ENCODE results near the gene SIDT2.
"Not testable (repeated sequence)": the region's sequence is repeated elsewhere in the genome, so short reads cannot be mapped to it uniquely, and the experiment has no call there.

Gene SIDT2

GRCh38 chr11:117178210-117179034 is at the start of gene SIDT2:
Gene SIDT2 (plus strand): TSS chr11:117178743. CDS start chr11:117179264, 521 bp downstream.
- in situ Hi-C loops (cut with MboI; ENCODE audit: low sequenced_read_pairs) = no loop called here

GRCh38 chr11:117130396-117130795 is 48.1 kb upstream of the SIDT2 start:
- in situ Hi-C loops (cut with MboI; ENCODE audit: low sequenced_read_pairs) = not testable (repeated sequence)

- in situ Hi-C loops (cut with MboI; ENCODE audit: low sequenced_read_pairs) = no loop called here
These were observed 47.7 kb upstream of the SIDT2 start for GRCh38 chr11:117130879-117131278.

- in situ Hi-C loops (cut with MboI; ENCODE audit: low sequenced_read_pairs) = no loop called here
These were observed 44.1 kb upstream of the SIDT2 start for GRCh38 chr11:117134431-117134830.

GRCh38 chr11:117134979-117135378 is 43.6 kb upstream of the SIDT2 start:
- in situ Hi-C loops (cut with MboI; ENCODE audit: low sequenced_read_pairs) = not testable (repeated sequence)

GRCh38 chr11:117137223-117138086 is 41.1 kb upstream of the SIDT2 start:
- in situ Hi-C loops (cut with MboI; ENCODE audit: low sequenced_read_pairs) = not testable (repeated sequence)

- in situ Hi-C loops (cut with MboI; ENCODE audit: low sequenced_read_pairs) = no loop called here
These were observed 35.2 kb upstream of the SIDT2 start for GRCh38 chr11:117143390-117143789.

GRCh38 chr11:117143871-117144476 is 34.6 kb upstream of the SIDT2 start, which contains the start of gene PAFAH1B2:
Gene PAFAH1B2 (plus strand): TSS chr11:117144287. CDS start chr11:117152448, 8,161 bp downstream.
- in situ Hi-C loops (cut with MboI; ENCODE audit: low sequenced_read_pairs) = no loop called here

- in situ Hi-C loops (cut with MboI; ENCODE audit: low sequenced_read_pairs) = no loop called here
These were observed 33.8 kb upstream of the SIDT2 start for GRCh38 chr11:117144477-117145392.

- in situ Hi-C loops (cut with MboI; ENCODE audit: low sequenced_read_pairs) = no loop called here
These were observed 33.2 kb upstream of the SIDT2 start for GRCh38 chr11:117145393-117145761.

GRCh38 chr11:117146521-117146920 is 32.0 kb upstream of the SIDT2 start:
- in situ Hi-C loops (cut with MboI; ENCODE audit: low sequenced_read_pairs) = no loop called here

GRCh38 chr11:117152066-117152465 is 26.5 kb upstream of the SIDT2 start:
- in situ Hi-C loops (cut with MboI; ENCODE audit: low sequenced_read_pairs) = no loop called here

GRCh38 chr11:117154468-117154867 is 24.1 kb upstream of the SIDT2 start:
- in situ Hi-C loops (cut with MboI; ENCODE audit: low sequenced_read_pairs) = no loop called here

- in situ Hi-C loops (cut with MboI; ENCODE audit: low sequenced_read_pairs) = no loop called here
These were observed 21.0 kb upstream of the SIDT2 start for GRCh38 chr11:117157507-117157906.

- in situ Hi-C loops (cut with MboI; ENCODE audit: low sequenced_read_pairs) = no loop called here
These were observed 18.7 kb upstream of the SIDT2 start for GRCh38 chr11:117159892-117160291.

GRCh38 chr11:117160826-117161225 is 17.7 kb upstream of the SIDT2 start:
- in situ Hi-C loops (cut with MboI; ENCODE audit: low sequenced_read_pairs) = no loop called here

GRCh38 chr11:117166491-117166890 is 12.1 kb upstream of the SIDT2 start:
- in situ Hi-C loops (cut with MboI; ENCODE audit: low sequenced_read_pairs) = no loop called here

GRCh38 chr11:117169736-117170135 is 8.8 kb upstream of the SIDT2 start:
- in situ Hi-C loops (cut with MboI; ENCODE audit: low sequenced_read_pairs) = no loop called here

GRCh38 chr11:117170210-117170609 is 8.3 kb upstream of the SIDT2 start:
- in situ Hi-C loops (cut with MboI; ENCODE audit: low sequenced_read_pairs) = no loop called here

GRCh38 chr11:117171007-117171403 is 7.5 kb upstream of the SIDT2 start:
- in situ Hi-C loops (cut with MboI; ENCODE audit: low sequenced_read_pairs) = no loop called here

Measured in hTERT RPE-1 (cell line).